BJ (cell line): ENCODE data around the gene PRCC. TPM values are rescaled to one million over a fixed set of nuclear protein-coding genes. Genes with fewer than 3 reads are reported as not detected.

Source experiments
- CTCF ChIA-PET: fragments of 350-600 bp; formaldehyde crosslinking; extraction: SDS; loops from one replicate; lab custom pipeline; 2021; ENCODE audit warnings: antibody characterized with exemption, inconsistent platforms; lab: Yijun Ruan, JAX
- POLR2A ChIA-PET: fragments of 300-600 bp; sonication (Branson Sonifier 250); formaldehyde crosslinking; extraction: SDS; loops from one replicate; lab custom pipeline; 2021; ENCODE audit warnings: antibody characterized with exemption; lab: Charles Lee
- DNase-seq: peaks from one replicate; pipeline ENCODE4 v3.0.0-alpha.2; 2011; ENCODE audit warnings: low read depth
- H3K27me3 ChIP-seq: 2 replicates; pipeline ENCODE4 v1.6.0; 2011; ENCODE audit warnings: low read length; ENCODE audit not compliant: control insufficient read depth, insufficient read depth
- H3K36me3 ChIP-seq: 2 replicates; pipeline ENCODE4 v1.5.1; 2011; ENCODE audit warnings: low read length; ENCODE audit not compliant: control insufficient read depth, insufficient read depth
- H3K4me3 ChIP-seq: 2 replicates; pipeline ENCODE4 v1.5.1; 2011; ENCODE audit warnings: low read depth, mild to moderate bottlenecking, control low read depth, low read length
- polyA plus RNA-seq: library from polyadenylated mRNA; depleted of rRNA; stranded (reverse); fragments of >200 nt; gene quantifications from 2 replicates; pipeline ENCODE4 v1.2.3, GENCODE V29; 2011
- TF ChIP-seq, protein P1 (sequence below): IDR thresholded peaks from 2 replicates; pipeline ENCODE4 v1.5.1; 2011; ENCODE audit warnings: low read depth, mild to moderate bottlenecking, control low read depth, inconsistent platforms, low read length, moderate library complexity; ENCODE audit not compliant: insufficient read depth

Gene PRCC
- polyA plus RNA-seq, 1 experiment, result 93.6 TPM

DNA sequence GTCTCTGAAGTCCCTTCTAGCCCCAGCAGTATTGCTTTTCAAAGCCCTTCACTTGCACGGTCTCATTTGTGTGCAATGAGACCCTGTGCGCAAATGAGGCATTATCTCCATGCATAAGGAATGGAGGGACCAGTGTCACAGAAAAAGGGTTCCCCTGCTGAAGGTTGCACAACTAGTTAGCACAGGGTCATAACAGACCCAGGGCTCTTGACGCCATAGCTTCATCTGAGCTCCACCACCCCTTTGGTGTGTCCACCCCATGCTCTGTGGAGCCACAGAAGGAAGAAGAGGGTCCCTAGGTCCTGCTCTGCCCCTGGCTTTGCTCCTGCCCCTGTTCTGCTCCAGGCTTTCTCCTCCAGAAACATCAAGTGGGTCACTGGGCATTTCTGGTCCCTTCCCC, 36.7 kb downstream of the PRCC start:
- Histone ChIP-seq H3K36me3 (peaks cover 3% of the 10 kb centered on the region), H3K27me3 (no peaks in the 10 kb centered on the region), H3K4me3 (no peak overlapping the region)
- TF ChIP-seq, protein P1, sequence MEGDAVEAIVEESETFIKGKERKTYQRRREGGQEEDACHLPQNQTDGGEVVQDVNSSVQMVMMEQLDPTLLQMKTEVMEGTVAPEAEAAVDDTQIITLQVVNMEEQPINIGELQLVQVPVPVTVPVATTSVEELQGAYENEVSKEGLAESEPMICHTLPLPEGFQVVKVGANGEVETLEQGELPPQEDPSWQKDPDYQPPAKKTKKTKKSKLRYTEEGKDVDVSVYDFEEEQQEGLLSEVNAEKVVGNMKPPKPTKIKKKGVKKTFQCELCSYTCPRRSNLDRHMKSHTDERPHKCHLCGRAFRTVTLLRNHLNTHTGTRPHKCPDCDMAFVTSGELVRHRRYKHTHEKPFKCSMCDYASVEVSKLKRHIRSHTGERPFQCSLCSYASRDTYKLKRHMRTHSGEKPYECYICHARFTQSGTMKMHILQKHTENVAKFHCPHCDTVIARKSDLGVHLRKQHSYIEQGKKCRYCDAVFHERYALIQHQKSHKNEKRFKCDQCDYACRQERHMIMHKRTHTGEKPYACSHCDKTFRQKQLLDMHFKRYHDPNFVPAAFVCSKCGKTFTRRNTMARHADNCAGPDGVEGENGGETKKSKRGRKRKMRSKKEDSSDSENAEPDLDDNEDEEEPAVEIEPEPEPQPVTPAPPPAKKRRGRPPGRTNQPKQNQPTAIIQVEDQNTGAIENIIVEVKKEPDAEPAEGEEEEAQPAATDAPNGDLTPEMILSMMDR, result no peak
- ChIA-PET CTCF (interaction anchor here (1.1 to 11.8 kb wide), 5 partner anchors 18 to 84 kb away, joined by 3 to 160 read pairs (median 37); partner anchors contain the start of genes INSRR, NTRK1 and PEAR1), POLR2A (no interaction called here)
- DNase-seq, result no peak

- no peak for DNase-seq
- Histone ChIP-seq H3K27me3 (no peaks in the 10 kb centered on the region), H3K4me3 (no peak overlapping the region), H3K36me3 (peaks cover 3% of the 10 kb centered on the region)
- POLR2A ChIA-PET, result no interaction called here
- TF ChIP-seq, protein P1, result no peak
- CTCF ChIA-PET, result interaction anchor here (0.9 to 11.8 kb wide), 6 partner anchors 17 to 123 kb away, joined by 3 to 160 read pairs (median 7); partner anchors contain the start of genes INSRR, MRPL24, NTRK1 and PEAR1
Observed at GRCh38 chr1:156804572-156805243, 37.4 kb downstream of the PRCC start.

GRCh38 chr1:156805766-156806511, 38.6 kb downstream of the PRCC start:
- Histone ChIP-seq H3K27me3 (no peaks in the 10 kb centered on the region; the same call in 1 of the 2 replicates), H3K4me3 (no peak overlapping the region), H3K36me3 (no peaks in the 10 kb centered on the region; the same call in 1 of the 2 replicates)
- DNase-seq, result peak; percentile 76
- ChIA-PET POLR2A (no interaction called here), CTCF (interaction anchor here (0.9 to 11.8 kb wide), 8 partner anchors 9 to 122 kb away, joined by 3 to 160 read pairs (median 4); partner anchors contain the start of genes INSRR, MRPL24, NTRK1 and PEAR1)
- TF ChIP-seq, protein P1, result no peak

DNA sequence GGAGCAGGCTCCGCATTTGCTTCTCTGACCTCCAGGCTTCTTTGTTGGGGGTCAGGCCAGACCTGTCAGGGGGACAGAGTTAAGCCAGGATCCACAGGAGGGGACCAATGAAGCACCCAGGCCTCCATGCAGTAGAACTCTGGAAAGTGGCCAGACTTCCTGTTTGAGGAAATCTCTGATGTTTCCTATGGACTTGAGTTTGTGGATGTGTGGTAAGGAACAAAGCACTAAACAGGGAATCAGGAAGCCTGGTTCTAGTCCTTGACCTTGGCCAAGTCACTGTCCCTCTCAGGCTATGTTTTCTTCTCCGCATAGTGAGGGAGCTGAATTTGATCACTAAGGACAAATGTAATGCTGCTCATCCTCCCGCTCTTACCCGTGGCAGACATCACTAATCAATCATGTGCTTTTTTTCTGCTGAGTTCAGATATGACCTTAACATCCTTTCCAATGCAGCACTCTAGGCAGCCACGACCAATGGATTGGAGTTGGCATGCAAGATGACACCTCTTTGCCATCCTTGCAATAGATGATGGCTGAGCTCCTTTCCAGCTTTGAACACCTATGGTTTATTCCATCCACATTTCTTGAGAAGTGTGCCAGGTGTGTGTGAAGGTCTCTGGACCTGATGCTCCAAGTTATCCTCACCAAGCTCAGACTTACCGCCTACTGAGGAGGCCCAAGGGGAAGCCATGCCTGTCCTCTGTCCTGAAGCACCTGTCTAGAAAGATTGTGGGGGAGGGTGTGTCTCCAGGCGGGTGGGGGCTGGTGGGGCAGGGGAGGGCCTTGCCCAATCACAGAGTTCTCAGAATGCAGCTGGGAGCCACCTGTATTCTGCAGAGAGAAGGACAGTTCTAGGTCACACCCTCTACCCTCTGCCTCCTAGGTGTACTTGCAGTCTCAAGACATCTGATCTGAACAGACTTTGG, 39.4 kb downstream of the PRCC start:
- CTCF ChIA-PET, result interaction anchor here (1.3 to 11.8 kb wide), 5 partner anchors 10 to 121 kb away, joined by 4 to 160 read pairs (median 10); partner anchors contain the start of genes INSRR, NTRK1 and PEAR1
- TF ChIP-seq, protein P1, result no peak
- Histone ChIP-seq H3K27me3 (no peaks in the 10 kb centered on the region; the same call in 1 of the 2 replicates), H3K36me3 (no peaks in the 10 kb centered on the region; the same call in 1 of the 2 replicates), H3K4me3 (no peak overlapping the region)
- no peak for DNase-seq
- POLR2A ChIA-PET, result no interaction called here
